HepG2 (cell line): Measurements from ENCODE around the gene CHST11.

Experiments used
- BHLHE40 ChIP-seq: IDR thresholded peaks from 2 replicates; pipeline ENCODE4 v1.6.1; 2011; ENCODE audit warnings: low read length, improper control_type of control experiment
- EZH2 ChIP-seq: conservative IDR thresholded peaks from 2 replicates; pipeline ENCODE4 v1.6.1; 2012; ENCODE audit warnings: mild to moderate bottlenecking, low read depth, low read length, moderate library complexity
- MAFF ChIP-seq: IDR thresholded peaks from 2 replicates; pipeline ENCODE4 v1.6.1; 2011; ENCODE audit warnings: low read depth, low read length, improper control_type of control experiment
- SATB2 ChIP-seq: sonication (generic); formaldehyde crosslinking; IDR thresholded peaks from 2 replicates; pipeline ENCODE4 v1.5.0; 2020; ENCODE audit warnings: missing genetic modification reagents
- SRSF4 ChIP-seq: fragments of 200-400 bp; formaldehyde crosslinking; IDR thresholded peaks from one replicate; pipeline ENCODE4 v1.6.1; 2018; ENCODE audit warnings: mild to moderate bottlenecking, low read depth, low read length, moderate library complexity; ENCODE audit not compliant: poor library complexity, severe bottlenecking
- ZNF121 ChIP-seq: sonication (generic); formaldehyde crosslinking; IDR thresholded peaks from 2 replicates; pipeline ENCODE4 v1.5.0; 2020; ENCODE audit warnings: mild to moderate bottlenecking, missing genetic modification reagents
- ZNF24 ChIP-seq: fragments of 450-650 bp; IDR thresholded peaks from 2 replicates; pipeline ENCODE4 v1.6.1; 2017; ENCODE audit warnings: antibody characterized with exemption, mild to moderate bottlenecking
- TF ChIP-seq, protein P1 (sequence below): sonication (generic); formaldehyde crosslinking; conservative IDR thresholded peaks from 2 replicates; pipeline ENCODE4 v1.4.0; 2020; ENCODE audit warnings: missing genetic modification reagents

DNA sequence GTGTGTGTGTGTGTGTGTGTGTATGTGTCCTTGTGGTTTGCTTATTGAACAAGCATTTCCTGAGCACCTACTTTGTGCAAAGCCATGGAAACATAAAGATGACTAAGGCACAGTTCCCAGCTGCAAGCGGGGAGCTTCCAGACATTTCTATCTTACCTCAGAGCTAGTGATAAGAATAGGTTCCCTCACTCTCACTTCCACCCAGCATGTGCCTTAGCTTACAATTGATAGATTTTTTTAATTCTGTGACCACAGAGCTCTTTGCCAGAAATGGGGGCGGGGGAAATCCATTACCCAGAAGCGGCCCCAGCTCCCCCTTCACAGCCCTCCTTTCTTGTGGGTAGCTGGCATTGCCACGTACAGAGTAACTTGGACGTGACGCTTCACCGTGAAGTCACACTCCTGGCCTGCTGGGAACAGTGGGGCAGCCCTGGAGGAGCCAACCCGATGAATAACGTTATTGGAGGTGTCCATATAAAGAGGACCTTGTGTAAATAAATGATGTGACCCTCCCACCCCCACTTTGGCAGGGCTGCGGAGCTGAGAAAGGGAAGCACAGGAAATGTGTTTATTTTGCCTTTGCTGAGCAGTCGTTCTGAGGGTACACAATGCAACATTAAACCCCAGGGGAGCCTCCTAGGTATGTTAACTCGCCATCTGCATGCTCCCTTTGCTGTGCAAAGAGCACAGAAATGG lies 238.9 kb downstream of the CHST11 start:
- TF ChIP-seq, protein P1, sequence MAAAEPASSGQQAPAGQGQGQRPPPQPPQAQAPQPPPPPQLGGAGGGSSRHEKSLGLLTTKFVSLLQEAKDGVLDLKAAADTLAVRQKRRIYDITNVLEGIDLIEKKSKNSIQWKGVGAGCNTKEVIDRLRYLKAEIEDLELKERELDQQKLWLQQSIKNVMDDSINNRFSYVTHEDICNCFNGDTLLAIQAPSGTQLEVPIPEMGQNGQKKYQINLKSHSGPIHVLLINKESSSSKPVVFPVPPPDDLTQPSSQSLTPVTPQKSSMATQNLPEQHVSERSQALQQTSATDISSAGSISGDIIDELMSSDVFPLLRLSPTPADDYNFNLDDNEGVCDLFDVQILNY (CRISPR knock-in tag), result no peak
- TF ChIP-seq EZH2, result no peak
- no peak for TF ChIP-seq MAFF
- TF ChIP-seq ZNF24, result no peak
- TF ChIP-seq SRSF4, result no peak
- TF ChIP-seq ZNF121, result no peak
- no peak for TF ChIP-seq SATB2
- TF ChIP-seq BHLHE40, result no peak
